Neural progenitor cell (in vitro differentiated cells): Measurements from ENCODE around the gene C3orf70. TPM values are rescaled to one million over a fixed set of nuclear protein-coding genes. Genes with fewer than 3 reads are reported as not detected.

Experiments used
- DNase-seq: peaks from one replicate; pipeline ENCODE4 v3.0.0-alpha.2; 2016; ENCODE audit warnings: low spot score
- H2AFZ ChIP-seq: fragments of 200-600 bp; sonication (generic); replicated peaks from 2 replicates; pipeline ENCODE4 v1.6.1; 2016; ENCODE audit warnings: antibody characterized with exemption
- H3F3A ChIP-seq: fragments of 200-600 bp; sonication (generic); 2 replicates; pipeline ENCODE4 v1.6.1; 2016; ENCODE audit warnings: antibody characterized with exemption, low read depth
- H3K27ac ChIP-seq: fragments of 200-600 bp; sonication (generic); 2 replicates; pipeline ENCODE4 v1.5.1; 2016; ENCODE audit warnings: mild to moderate bottlenecking
- H3K27me3 ChIP-seq: fragments of 200-600 bp; sonication (generic); 2 replicates; pipeline ENCODE4 v1.6.1; 2016; ENCODE audit warnings: mild to moderate bottlenecking, moderate library complexity
- H3K36me3 ChIP-seq: fragments of 200-600 bp; sonication (generic); 2 replicates; pipeline ENCODE4 v1.5.1; 2016
- H3K4me1 ChIP-seq: fragments of 200-600 bp; sonication (generic); 2 replicates; pipeline ENCODE4 v1.6.1; 2016; ENCODE audit warnings: mixed run types
- H3K4me2 ChIP-seq: fragments of 200-600 bp; sonication (generic); 2 replicates; pipeline ENCODE4 v1.6.1; 2016
- H3K4me3 ChIP-seq: fragments of 200-600 bp; sonication (generic); 2 replicates; pipeline ENCODE4 v1.5.1; 2016
- H3K79me2 ChIP-seq: fragments of 200-600 bp; sonication (generic); 2 replicates; pipeline ENCODE4 v1.6.1; 2016; ENCODE audit warnings: low read depth
- H3K9ac ChIP-seq: fragments of 200-600 bp; sonication (generic); 2 replicates; pipeline ENCODE4 v1.6.1; 2016
- H3K9me3 ChIP-seq: fragments of 200-600 bp; sonication (generic); 2 replicates; pipeline ENCODE4 v1.5.1; 2016; ENCODE audit warnings: low read depth
- H4K20me1 ChIP-seq: fragments of 200-600 bp; sonication (generic); 2 replicates; pipeline ENCODE4 v1.6.1; 2016; ENCODE audit warnings: low read depth
- H3K27ac Mint-ChIP-seq: 3 replicates; pipeline ENCODE4 v1.8.0; 2021; ENCODE audit warnings: mixed read lengths
- H3K27me3 Mint-ChIP-seq: 2 replicates; pipeline ENCODE4 v1.8.0; 2022; ENCODE audit warnings: low read depth, mild to moderate bottlenecking, inconsistent platforms, moderate library complexity, mixed read lengths; ENCODE audit not compliant: insufficient read depth
- H3K36me3 Mint-ChIP-seq: 3 replicates; pipeline ENCODE4 v1.8.0; 2021; ENCODE audit warnings: mixed read lengths
- H3K4me1 Mint-ChIP-seq: 3 replicates; pipeline ENCODE4 v1.8.0; 2021; ENCODE audit warnings: mixed read lengths
- H3K4me3 Mint-ChIP-seq: 3 replicates; pipeline ENCODE4 v1.8.0; 2021; ENCODE audit warnings: mild to moderate bottlenecking, moderate library complexity, mixed read lengths
- H3K9me3 Mint-ChIP-seq: 3 replicates; pipeline ENCODE4 v1.8.0; 2020; ENCODE audit warnings: mixed read lengths
- EZH2 ChIP-seq: fragments of 200-600 bp; sonication (generic); IDR thresholded peaks from 2 replicates; pipeline ENCODE4 v1.6.1; 2017; ENCODE audit warnings: antibody characterized with exemption, mild to moderate bottlenecking, moderate library complexity
- EZH2phosphoT487 ChIP-seq: fragments of 200-600 bp; sonication (generic); IDR thresholded peaks from 2 replicates; pipeline ENCODE4 v1.6.1; 2017; ENCODE audit warnings: antibody characterized with exemption
- total RNA-seq: library from RNA; depleted of rRNA; stranded (reverse); fragments of >200 nt; gene quantifications from 2 replicates; pipeline ENCODE4 v1.2.3, GENCODE V29; 2015; ENCODE audit warnings: low replicate concordance
- TF ChIP-seq, protein P1 (sequence below): fragments of 200-600 bp; sonication (generic); IDR thresholded peaks from 2 replicates; pipeline ENCODE4 v1.5.1; 2017; ENCODE audit warnings: antibody characterized with exemption, mild to moderate bottlenecking

The C3orf70 gene
- total RNA-seq, 1 donor from 2014 or later = 4.8 TPM

GRCh38 chr3:185029086-185029485, 123.8 kb downstream of the C3orf70 start:
- Histone ChIP-seq H3K79me2 (no peaks in the 10 kb centered on the region), H4K20me1 (no peaks in the 10 kb centered on the region), H3K9me3 (no peaks in the 10 kb centered on the region), H3F3A (no peaks in the 10 kb centered on the region), H2AFZ (no peak overlapping the region), H3K9ac (no peak overlapping the region), H3K27ac (no peak overlapping the region), H3K27me3 (no peaks in the 10 kb centered on the region), H3K4me1 (no peaks in the 10 kb centered on the region), H3K36me3 (no peaks in the 10 kb centered on the region), H3K4me3 (no peak overlapping the region), H3K4me2 (no peak overlapping the region)
- H3K4me3 Mint-ChIP-seq = no peak overlapping the region
- H3K36me3 Mint-ChIP-seq = peaks cover 17% of the 10 kb centered on the region
- DNase-seq = no peak
- TF ChIP-seq EZH2 (no peak), EZH2phosphoT487 (no peak)
- TF ChIP-seq, protein P1, sequence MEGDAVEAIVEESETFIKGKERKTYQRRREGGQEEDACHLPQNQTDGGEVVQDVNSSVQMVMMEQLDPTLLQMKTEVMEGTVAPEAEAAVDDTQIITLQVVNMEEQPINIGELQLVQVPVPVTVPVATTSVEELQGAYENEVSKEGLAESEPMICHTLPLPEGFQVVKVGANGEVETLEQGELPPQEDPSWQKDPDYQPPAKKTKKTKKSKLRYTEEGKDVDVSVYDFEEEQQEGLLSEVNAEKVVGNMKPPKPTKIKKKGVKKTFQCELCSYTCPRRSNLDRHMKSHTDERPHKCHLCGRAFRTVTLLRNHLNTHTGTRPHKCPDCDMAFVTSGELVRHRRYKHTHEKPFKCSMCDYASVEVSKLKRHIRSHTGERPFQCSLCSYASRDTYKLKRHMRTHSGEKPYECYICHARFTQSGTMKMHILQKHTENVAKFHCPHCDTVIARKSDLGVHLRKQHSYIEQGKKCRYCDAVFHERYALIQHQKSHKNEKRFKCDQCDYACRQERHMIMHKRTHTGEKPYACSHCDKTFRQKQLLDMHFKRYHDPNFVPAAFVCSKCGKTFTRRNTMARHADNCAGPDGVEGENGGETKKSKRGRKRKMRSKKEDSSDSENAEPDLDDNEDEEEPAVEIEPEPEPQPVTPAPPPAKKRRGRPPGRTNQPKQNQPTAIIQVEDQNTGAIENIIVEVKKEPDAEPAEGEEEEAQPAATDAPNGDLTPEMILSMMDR = no peak
- no peaks in the 10 kb centered on the region for H3K27me3 Mint-ChIP-seq
- no peak overlapping the region for H3K27ac Mint-ChIP-seq
- H3K9me3 Mint-ChIP-seq = no peaks in the 10 kb centered on the region
- H3K4me1 Mint-ChIP-seq = peaks cover 3% of the 10 kb centered on the region

DNA sequence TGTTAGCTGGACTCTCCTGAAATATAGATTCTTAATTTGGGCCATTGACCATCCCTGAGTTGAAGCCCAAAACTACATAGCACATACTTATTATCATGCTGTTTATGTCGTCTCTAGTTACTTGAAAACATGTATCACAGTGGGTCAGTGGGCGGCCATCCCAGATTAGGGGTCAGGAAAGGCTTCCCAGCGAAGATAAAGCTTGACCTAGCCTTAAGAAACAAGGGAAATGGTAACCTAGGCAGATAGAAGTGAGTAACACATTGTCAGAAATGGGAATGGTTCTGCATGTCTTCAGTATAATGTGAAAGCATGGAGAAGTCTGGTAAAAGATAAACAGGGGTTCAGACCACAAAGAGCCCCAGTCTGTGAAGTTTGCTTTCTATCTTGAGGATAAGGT, 124.7 kb downstream of the C3orf70 start:
- Histone ChIP-seq H3K4me3 (no peak overlapping the region), H2AFZ (no peak overlapping the region), H3F3A (no peaks in the 10 kb centered on the region), H3K27ac (no peak overlapping the region), H3K27me3 (no peaks in the 10 kb centered on the region), H3K4me2 (no peak overlapping the region), H3K4me1 (no peaks in the 10 kb centered on the region), H3K9ac (no peak overlapping the region), H3K36me3 (no peaks in the 10 kb centered on the region), H4K20me1 (no peaks in the 10 kb centered on the region), H3K9me3 (no peaks in the 10 kb centered on the region), H3K79me2 (no peaks in the 10 kb centered on the region)
- peaks cover 3% of the 10 kb centered on the region for H3K4me1 Mint-ChIP-seq
- no peak overlapping the region for H3K27ac Mint-ChIP-seq
- no peak for DNase-seq
- peaks cover 17% of the 10 kb centered on the region for H3K36me3 Mint-ChIP-seq
- H3K4me3 Mint-ChIP-seq = no peak overlapping the region
- no peaks in the 10 kb centered on the region for H3K9me3 Mint-ChIP-seq
- H3K27me3 Mint-ChIP-seq = peaks cover 2% of the 10 kb centered on the region
- no peak for TF ChIP-seq EZH2phosphoT487
- TF ChIP-seq, protein P1 = no peak
- no peak for TF ChIP-seq EZH2

Other genes starting within 250 kb of the C3orf70 start
- 3.6 and 3.7 TPM in 2 replicates for gene EHHADH, start 101.0 kb upstream of the C3orf70 start, total RNA-seq
- gene MAP3K13, start 210.1 kb upstream of the C3orf70 start, total RNA-seq = 23.3 and 34.6 TPM in 2 replicates